AG04449 (cell line): ENCODE measurements around the gene DENND1A.

Experiments
- CTCF ChIA-PET: fragments of 350-600 bp; formaldehyde crosslinking; extraction: SDS; loops from one replicate; lab custom pipeline; 2021; ENCODE audit warnings: antibody characterized with exemption; lab: Yijun Ruan, JAX
- POLR2A ChIA-PET: fragments of 400-600, 350-600 bp; formaldehyde crosslinking; extraction: SDS; loops from one replicate; lab custom pipeline; 2020; ENCODE audit warnings: antibody characterized with exemption, inconsistent platforms; lab: Yijun Ruan, JAX
- DNase-seq: peaks from one replicate; pipeline ENCODE4 v3.0.0-alpha.2; 2010; ENCODE audit warnings: low read depth, low spot score
- H3K4me3 ChIP-seq: 2 replicates; pipeline ENCODE4 v1.5.1; 2011; ENCODE audit warnings: low read depth, mild to moderate bottlenecking, control low read depth, low read length
- CTCF ChIP-seq: IDR thresholded peaks from one replicate; pipeline ENCODE4 v1.5.1; 2011; ENCODE audit warnings: mild to moderate bottlenecking, moderate library complexity, low read length, control low read depth, inconsistent platforms; ENCODE audit not compliant: insufficient read depth; ENCODE audit errors: missing control alignments

The DENND1A gene

DNA sequence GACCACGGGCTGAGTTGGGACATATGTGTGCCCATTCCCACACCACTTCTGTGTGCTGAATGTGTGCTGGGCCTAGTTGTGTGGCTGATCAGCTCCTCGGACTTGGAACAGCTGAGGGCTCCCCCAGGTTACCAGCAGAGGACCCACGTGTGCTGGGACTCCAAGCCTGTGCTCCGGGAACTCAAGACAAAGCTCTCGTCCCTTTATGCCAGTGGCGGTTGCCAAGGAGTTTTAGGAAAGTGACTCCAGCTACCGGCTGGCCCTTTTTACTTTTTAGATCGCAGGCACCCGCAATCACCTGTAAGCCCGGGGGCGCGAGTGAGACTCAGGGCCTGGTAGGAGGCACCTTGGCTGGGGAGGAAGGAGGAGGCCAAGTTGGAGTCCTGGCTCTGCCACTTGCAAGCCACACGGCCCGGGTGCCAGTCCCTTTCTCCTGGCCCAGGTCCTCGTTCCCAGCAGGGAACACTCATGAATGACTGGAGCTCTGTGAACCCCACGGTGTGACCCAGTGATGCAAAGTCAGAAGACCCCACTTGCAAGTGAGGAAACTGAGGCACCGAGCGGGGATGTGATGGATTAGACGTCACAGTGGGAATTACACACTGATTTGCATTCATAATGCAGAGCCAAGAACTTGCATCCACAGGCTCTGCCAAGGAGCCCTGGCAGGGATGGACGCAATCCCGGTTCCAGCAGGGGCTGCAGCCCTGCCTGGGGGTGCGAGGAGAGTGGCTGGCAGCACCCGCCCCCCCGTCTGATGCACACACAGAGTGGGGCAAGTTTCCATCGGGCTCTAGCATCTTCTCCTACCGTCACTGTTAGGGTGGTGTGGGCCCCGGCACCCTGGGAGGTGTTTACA is 547.0 kb downstream of the DENND1A start:
- no peak for TF ChIP-seq CTCF
- no peak overlapping the region for H3K4me3 ChIP-seq
- no peak for DNase-seq
- CTCF ChIA-PET = interaction anchor here (0.7 to 10.1 kb wide), 5 partner anchors 14 to 47 kb away, joined by 3 to 217 read pairs (median 3); partner anchors contain the start of gene CRB2
- POLR2A ChIA-PET = no interaction called here

DNA sequence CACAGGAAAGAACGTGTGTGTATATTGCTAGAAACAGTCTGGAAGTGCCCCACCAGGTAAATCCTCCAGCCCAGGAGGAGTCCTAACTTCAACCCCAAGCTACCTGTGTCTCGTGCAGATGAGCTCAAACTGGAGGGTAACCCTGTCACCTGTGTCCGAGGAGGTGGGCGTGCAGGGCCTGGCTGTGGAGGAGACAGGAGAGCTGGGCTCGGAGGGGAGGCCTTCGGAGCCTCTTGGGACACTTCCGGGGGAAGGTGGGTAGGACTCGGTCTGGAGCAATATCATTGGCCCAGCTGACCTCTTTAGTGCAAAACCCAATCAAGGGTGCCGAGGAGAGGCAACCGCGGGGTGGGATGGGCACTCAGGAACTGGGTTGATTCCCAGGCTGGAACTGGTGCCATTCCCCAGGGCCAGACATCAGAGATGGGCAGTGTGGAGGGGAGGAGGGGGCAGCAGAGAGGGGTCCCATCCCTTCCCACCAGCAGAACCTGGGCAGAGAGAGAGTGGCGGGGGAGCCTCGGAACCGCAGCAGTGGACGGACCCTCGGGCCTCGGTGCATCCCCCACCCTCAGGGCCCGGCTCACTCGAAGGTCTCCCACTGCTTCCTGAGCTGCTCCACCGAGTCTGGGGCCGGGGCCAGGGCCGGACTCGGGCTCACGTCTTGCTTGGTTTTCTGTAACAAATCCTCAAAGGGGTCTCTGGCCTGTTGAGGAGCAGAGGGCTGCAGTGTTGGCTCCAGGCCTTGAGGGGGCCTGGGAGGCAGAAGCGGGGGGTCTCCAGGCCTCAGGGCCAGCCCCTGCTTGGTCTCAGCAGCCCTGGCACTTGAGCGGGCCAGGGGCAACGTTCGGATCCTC is 548.8 kb downstream of the DENND1A start:
- H3K4me3 ChIP-seq = no peak overlapping the region
- ChIA-PET POLR2A (no interaction called here), CTCF (interaction anchor here (1.3 to 10.1 kb wide), 2 partner anchors 19 to 28 kb away, joined by 3 to 217 read pairs; partner anchors contain the start of gene CRB2)
- TF ChIP-seq CTCF = no peak
- no peak for DNase-seq

DNA sequence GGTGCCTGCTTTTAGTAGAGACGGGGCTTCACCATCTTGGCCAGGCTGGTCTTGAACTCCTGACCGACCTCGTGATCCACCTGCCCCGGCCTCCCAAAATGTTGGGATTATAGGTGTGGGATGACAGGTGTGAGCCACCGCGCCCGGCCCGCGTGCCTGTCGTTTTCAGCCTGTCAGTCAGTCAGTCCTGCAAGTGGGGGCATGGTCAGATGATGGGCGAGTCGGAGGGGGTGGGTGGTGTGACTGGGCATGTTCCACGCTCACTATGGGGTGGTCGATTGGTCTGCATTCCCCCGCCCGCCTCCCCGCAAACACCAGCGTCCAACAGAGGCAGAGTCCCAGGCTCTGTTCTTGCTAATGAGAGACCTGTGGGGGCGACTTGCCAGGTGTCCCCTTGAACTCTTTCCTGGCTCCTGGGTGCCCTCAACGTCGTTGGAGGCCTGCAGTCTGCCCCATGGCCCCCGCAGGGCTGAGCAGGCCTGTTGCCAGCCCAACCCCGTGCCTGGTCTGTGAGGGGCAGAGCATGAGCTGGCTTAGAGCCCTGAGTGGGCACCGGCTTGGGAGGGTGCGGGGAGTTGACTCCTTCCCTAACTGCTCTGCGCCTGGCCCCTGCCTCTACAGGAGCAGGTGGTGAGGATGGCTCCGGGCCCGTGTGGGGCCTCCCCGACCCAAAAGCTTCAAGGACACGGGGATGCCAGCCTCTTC is 550.8 kb downstream of the DENND1A start:
- no peak for TF ChIP-seq CTCF
- ChIA-PET CTCF (interaction anchor here (1.0 to 10.1 kb wide), 3 partner anchors 8 to 29 kb away, joined by 3 to 217 read pairs (median 4); partner anchors contain the start of gene CRB2), POLR2A (no interaction called here)
- no peak overlapping the region for H3K4me3 ChIP-seq
- DNase-seq = no peak

DNA sequence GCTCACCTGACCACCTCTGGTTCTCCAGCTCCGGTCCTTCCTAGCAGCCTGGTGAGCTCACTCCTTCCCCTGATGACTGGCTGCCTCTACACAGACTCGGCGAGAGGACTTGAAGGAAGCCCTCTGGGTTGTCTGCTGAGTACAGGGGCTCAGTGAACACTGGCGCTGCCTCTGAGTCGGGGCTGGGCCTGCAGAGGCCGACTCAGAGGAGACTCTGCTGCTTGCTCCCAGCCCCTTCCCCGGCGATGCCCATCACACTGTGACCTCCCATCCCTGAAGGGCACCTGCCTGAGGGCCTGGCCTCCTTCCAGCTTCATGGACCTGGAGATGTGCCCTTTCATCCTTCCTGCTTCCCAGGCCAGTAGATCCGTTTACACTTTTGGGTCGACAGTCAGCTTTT is 551.9 kb downstream of the DENND1A start:
- ChIA-PET POLR2A (no interaction called here), CTCF (interaction anchor here (1.0 to 1.7 kb wide), 3 partner anchors 9 to 28 kb away, joined by 3 to 4 read pairs (median 4); no protein-coding TSS in a partner anchor)
- no peak for DNase-seq
- no peak overlapping the region for H3K4me3 ChIP-seq
- no peak for TF ChIP-seq CTCF

- H3K4me3 ChIP-seq = no peak overlapping the region
- TF ChIP-seq CTCF = no peak
- POLR2A ChIA-PET = no interaction called here
- no peak for DNase-seq
- CTCF ChIA-PET = interaction anchor here (1.2 to 2.2 kb wide), 3 partner anchors 23 to 27 kb away, joined by 4 to 16 read pairs (median 4); no protein-coding TSS in a partner anchor
Measured at GRCh38 chr9:123377211-123377971, 552.5 kb downstream of the DENND1A start.
